ENCODE measurements around the gene PRAME. TPM values are rescaled to one million over a fixed set of nuclear protein-coding genes. Genes with fewer than 3 reads are reported as not detected.

The PRAME gene, protein sequence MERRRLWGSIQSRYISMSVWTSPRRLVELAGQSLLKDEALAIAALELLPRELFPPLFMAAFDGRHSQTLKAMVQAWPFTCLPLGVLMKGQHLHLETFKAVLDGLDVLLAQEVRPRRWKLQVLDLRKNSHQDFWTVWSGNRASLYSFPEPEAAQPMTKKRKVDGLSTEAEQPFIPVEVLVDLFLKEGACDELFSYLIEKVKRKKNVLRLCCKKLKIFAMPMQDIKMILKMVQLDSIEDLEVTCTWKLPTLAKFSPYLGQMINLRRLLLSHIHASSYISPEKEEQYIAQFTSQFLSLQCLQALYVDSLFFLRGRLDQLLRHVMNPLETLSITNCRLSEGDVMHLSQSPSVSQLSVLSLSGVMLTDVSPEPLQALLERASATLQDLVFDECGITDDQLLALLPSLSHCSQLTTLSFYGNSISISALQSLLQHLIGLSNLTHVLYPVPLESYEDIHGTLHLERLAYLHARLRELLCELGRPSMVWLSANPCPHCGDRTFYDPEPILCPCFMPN
- total RNA-seq (2022; extraction: Qiagen RNA extraction), result 90.0 to 109 TPM (median 99.8 TPM) in 5 replicates

DNA sequence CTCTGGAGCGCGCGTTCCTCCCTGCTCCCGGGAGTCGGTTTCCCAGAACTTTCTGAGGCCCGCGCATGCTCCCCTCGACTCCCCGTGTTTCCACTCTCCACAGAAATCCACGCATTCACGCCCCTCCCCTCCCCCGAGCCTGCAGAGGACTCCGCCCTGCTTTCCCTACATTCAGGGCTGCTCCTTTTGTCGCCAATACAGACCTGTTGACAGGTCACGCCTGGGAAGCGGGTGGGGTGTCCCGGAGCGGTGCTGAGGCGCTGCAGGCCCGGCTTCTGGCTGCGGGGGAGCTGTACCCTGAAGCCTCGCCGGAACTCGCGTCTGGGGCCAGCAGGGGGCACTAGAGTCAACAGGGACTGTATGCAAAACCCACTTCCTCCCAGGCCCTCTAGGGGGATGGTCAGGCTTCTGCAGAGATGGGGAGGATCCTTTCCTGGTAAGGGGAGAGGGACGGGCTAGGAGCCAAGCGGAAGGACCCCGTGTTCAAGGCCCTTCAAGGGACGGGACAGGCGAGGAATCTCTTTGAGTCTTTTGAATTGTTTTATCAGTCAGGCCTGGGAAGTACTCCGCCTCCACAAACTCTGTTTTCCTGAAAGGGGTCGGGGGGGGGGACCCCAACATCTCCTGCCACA is at the start of gene PRAME:
Gene PRAME, minus strand, starts transcription at position 294 of the 632 bp plus-strand sequence. CDS start 2,433 bp downstream, outside the sequence.

DNA sequence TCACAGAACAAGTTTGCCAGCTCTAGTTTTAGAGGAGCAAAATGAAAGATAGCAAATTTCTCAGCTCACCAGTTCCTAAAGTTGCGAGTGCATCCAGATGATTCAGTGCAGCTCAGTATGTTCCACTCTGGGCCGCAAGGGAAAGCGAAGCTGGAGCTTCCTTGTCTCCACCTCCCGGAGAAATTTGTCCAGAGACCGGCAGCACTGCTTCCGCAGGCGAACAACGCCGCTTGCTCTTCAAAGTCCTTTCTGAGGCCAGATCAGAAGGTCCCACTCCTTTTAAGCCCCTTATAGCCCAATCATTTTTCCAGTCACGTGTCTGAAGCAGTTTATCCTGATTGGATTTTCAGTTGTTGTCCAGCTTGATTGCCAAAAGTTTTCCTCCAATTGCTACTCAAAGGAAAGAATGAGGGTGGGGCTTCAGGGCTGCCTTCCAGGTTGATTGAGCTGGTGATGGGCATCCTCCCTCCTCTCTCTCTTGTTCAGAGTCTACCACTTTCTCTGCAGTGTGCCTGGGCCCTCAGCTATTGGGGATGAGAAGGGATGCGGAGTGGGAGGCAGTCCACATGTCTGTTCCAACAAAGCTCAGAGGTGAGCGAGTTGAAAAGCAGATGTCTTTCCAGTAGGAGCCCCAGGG is 38.9 kb downstream of the PRAME start, which contains the start of gene ZNF280A:
Gene ZNF280A, minus strand, starts transcription at position 251 of the 637 bp plus-strand sequence. CDS start 4,640 bp downstream, outside the sequence.

DNA sequence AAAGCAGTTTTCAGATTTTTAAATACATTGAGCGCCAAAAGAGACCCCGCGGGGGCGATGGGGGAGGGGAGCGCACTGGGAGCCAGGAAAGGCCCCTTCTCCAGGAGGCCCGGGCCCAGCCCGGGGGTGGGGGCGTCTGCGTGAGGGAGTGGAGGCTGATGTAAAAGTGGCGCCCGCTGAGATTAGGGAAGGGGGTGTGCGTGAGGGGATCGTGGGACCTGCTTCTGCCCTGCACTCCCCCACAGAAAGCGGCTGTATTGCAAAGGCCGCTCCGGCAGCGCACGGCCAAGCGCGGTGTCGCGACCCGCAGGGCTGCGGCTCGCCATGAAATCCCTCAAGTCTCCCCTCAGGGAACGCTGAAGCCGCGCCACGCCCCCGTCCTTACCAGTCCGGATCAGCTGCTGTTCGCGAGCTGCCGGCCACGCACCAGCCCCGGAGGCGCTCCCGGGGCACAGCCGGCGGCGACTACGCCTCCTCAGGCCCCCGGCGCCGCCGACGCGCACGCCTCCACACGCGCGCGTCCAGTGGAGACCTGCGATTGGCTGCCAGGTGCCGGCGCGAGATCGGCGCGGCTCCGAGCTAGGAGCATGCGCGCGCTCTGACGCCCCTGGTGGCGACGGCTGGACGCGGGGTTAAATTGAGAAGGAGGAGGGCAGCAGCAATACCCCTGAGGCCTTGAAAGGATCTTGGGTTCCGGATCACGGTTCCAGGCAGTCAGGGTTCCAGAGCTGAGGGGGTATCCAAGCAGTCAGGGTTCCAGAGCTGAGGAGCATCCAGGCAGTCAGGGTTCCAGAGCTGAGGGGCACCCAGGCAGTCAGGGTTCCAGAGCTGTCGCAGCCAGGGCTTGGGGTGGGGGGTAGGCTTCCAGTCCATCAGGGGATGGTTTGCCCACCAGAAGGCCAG is 50.5 kb downstream of the PRAME start, which contains the start of gene ZNF280B:
Gene ZNF280B, minus strand, starts transcription at position 469 of the 903 bp plus-strand sequence. CDS start 19,344 bp downstream, outside the sequence.

Other genes starting within 250 kb of the PRAME start
- 1.1 to 1.8 TPM (median 1.3 TPM) in 5 replicates for gene ZNF280B, start 50.5 kb downstream of the PRAME start, total RNA-seq (2022; extraction: Qiagen RNA extraction)
- 2.9 to 3.9 TPM (median 3.0 TPM) in 5 replicates for gene ZNF280A, start 39.0 kb downstream of the PRAME start, total RNA-seq (2022; extraction: Qiagen RNA extraction)
- not detected in 5 replicates for gene GGTLC2, start 85.3 kb upstream of the PRAME start, total RNA-seq (2022; extraction: Qiagen RNA extraction)